GM18519 (cell line): Measurements from ENCODE around the gene LTF.

Experiments
- ATAC-seq: cut with Tn5 transposase; IDR thresholded peaks from one replicate; pipeline ENCODE4 v1.9.1; 2021; ENCODE audit warnings: mild to moderate bottlenecking, moderate library complexity; ENCODE audit not compliant: unreplicated experiment, low FRiP score

LTF gene

GRCh38 chr3:46491089-46492070 is 26.7 kb upstream of the LTF start:
- no peak for ATAC-seq

DNA sequence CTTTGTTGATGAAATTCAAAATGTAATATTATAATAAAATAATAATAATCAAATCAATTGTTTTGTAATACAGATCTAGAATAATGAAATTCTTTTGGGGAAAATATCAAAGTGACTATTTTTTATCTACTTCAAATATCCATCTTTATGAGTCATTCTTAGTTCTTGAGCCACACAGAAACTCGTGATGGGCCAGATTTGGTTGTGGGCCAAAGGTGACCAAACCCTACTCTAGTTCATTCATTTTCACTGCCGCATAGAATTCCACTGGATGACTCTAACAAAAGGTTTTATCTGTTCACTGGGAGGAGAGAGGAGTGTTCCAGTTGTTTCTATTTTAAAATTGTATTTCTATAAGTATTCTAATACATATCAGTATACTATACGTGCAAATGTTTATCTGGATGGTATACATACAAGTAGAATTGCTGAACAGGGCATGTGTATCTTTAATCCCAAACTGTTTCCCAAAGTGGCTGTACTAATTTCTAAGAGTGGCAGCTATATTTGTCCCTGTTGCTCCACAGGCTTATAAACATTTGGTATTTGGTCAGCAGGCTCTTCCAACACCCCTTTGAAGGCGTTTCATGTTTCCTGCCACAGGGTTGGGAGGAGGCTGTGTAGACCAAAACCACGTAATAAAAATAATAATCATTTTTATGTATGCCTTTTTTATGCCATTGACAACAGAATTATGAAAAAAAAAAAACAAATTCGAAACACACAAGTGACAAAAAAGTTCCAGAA is 25.8 kb upstream of the LTF start:
- ATAC-seq = no peak

DNA sequence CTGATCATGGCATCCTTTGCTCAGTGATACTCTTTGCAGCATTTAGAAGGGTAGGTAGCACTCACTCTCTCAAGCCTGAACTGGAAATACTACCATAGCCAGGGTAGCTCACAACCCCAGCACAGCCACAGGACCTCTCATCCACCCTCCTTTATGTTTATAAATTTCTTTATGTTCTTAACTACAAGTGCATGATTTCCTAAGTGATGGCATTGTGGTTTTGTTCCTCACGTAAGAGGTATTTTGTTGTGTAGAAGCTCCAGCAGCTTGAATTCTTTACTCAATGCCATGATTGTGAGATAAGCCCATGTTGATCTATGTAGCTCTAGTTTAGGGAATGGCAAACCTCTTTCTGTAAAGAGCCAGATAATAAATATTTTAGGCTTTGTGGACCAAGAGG is 25.2 kb upstream of the LTF start:
- no peak for ATAC-seq

DNA sequence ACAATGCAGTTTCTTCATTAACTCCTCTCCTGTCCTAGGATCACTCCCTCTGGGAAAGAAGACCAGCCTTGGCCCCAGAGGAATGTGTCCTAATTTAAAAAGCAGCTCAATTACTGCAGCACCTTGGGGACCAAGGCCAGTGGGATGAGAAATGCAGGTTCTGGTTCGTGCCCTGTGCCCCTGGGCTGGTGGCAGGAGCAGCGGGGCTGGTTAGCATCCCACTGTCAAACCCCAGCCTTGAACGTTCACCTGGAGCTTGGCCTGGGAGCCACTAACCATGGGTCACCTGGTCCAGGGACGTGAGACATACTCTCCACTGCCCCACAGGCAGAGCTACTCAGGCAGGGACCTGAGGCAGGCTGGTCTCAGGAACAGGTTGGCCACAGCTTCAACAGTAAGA is 24.7 kb upstream of the LTF start:
- ATAC-seq = no peak

DNA sequence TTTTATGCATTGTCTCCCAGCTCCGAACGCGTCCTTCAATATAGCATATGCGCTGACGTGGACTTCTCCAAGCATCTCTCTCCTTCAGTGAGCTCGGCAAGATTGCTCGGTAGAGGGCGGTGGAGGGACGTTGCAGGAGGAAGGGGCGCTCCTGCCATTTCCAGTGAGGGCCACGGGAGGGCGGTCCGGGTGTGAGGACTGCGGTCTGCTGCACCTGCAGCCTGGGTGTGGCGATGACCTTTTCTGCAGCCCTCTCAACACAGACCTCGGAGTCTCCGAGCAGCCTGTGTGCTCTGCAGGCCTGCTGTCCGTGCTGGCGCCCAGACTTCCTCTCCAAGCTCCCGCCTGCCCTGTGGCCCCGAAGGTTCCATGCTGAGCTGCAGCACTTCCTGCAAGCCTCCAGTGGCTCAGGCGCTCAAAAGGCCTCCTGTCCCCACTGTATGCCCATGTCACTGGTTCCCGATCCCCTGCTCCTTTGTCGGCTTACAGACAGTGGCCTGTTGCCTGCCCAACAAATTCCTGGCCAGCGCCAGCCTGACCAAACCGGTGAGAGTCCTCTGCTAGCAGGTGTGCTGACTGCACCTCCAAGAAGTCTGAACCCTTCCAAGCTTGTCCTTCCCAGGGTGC is 24.1 kb upstream of the LTF start:
- no peak for ATAC-seq

- no peak for ATAC-seq
Measured at GRCh38 chr3:46485779-46486175, 21.1 kb upstream of the LTF start.

DNA sequence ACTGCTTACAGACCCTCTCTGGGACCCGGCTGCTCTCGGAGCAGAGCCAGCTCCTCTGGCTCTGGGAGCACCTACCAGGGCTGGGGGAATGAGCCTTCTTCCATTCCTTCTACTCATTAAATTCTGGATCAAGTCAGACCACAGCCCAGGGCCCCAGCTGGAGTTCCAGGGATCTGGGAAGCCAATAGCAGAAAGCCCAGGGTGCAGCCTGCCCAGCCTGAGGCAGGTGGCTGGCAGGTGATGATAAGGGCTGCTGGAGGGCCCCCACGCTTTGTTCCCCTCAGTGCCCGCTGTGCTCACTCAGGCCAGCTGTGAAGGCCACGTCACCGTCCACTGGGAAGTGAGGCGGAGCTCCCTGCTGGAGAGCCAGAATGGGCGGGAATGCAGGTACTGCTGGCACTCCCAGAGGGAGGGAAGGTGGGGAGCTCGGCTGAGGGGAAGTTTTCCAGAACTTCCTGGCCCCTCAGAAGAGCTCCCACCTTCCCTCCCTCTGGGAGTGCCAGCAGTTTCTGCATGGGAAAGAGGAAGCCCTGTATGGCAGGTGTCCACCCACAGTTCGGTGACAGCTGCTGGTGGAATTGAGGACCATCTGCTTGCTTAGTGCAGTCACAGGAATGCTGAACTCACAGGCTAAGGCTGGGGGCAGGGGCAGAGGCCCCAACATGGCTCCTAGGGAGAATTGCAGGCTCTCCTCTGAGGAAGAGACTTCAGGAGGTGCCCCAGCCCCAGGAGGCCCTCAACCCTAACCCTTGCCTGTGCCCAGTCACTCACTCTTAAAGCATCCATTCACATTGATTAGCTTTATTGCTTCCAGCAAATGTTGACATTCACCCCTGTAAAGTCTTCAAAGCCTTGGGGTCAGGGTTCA is 20.4 kb upstream of the LTF start:
- no peak for ATAC-seq

- no peak for ATAC-seq
Measured at GRCh38 chr3:46484388-46484787, 19.7 kb upstream of the LTF start.

- ATAC-seq = no peak
Measured at GRCh38 chr3:46483825-46484224, 19.1 kb upstream of the LTF start.

- ATAC-seq = no peak
Measured at GRCh38 chr3:46482632-46483350, 18.1 kb upstream of the LTF start.

DNA sequence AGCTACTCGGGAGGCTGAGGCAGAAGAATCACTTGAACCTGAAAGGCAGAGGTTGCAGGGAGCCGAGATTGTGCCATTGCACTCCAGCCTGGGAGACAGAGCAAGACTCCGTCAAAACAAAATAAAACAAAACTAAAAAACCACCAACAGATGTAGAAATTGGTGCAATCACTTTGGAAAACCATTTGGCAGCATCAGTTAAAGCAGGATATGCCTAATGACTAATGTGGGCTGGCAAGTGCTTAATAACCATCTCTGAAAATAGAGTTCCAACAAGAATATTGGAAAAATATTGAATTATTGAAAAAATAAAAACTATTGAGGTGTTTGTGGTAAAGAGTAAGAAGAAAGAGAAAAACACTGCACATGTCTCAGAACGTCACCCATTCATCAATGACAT is 16.9 kb upstream of the LTF start:
- ATAC-seq = no peak

DNA sequence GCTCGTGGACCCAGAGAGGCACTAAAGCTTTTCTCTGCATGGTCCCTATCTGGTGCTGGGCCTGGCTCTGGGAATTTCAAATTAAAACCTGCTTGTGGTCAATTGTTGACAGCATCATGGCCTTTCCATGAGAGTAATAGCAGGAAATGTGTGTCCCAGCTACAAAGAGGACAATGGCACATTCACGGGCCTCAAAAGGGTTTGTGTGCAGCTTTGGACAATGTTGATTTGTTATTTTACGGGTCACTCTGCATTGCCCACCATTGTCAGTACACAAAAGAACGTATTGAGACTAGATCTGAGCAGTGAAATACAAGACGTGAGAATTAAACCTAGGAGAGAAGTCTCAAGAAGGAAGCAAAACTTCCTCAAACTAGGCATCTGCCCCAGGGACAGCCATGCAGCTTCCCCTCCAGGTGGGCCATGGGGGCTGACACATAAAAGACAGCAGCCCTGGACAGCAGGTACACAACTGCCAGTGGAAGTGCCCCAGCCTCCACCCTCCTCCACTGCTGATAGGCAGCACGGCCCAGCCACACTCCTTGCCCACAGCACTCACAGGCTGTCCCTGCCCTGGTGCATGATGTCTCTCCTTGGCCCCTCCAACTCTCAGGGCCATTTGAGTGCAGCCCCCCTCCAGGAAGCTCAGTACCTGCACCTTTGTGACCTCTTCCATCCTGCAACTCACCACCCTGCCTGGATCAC is 15.9 kb upstream of the LTF start:
- ATAC-seq = no peak

DNA sequence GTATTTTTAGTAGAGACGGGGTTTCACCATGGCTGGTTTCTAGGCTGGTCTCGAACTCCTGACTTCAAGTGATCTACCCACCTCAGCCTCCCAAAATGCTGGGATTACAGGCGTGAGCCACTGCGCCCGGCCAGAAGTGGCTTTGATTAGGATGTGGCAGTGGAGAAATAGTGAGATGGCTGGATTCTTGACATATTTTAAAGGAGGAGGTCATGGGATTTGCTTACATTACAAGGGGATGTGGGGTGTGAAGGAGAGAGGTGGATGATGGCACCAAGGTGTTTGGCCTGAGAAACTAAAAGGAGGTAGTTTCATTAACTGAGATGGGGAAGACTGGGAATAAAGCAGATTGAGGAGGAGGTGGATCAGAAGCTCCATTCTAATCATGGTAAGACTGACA is 15.0 kb upstream of the LTF start:
- ATAC-seq = no peak

DNA sequence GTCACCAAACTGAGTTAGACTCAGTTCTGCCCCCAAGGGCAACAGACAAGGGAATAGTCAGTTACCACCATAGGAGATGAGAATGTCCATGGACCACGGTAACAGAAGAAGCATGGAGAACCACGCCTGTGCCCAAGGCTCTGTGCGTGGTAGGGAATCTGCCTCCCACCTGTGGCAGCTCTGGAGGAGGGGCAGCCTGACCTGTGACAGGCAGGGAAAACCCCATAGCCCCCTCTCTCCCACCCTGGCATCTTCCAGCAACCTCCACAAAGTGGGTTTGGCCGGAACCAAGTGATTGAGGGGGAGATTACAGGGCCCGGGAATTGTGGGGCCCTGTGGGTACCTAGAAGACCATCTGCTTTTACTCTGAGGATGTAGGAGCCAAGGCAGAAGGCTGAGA is 14.3 kb upstream of the LTF start:
- no peak for ATAC-seq

- ATAC-seq = no peak
Measured at GRCh38 chr3:46478341-46478740, 13.6 kb upstream of the LTF start.

GRCh38 chr3:46477756-46478155 is 13.1 kb upstream of the LTF start:
- ATAC-seq = no peak

DNA sequence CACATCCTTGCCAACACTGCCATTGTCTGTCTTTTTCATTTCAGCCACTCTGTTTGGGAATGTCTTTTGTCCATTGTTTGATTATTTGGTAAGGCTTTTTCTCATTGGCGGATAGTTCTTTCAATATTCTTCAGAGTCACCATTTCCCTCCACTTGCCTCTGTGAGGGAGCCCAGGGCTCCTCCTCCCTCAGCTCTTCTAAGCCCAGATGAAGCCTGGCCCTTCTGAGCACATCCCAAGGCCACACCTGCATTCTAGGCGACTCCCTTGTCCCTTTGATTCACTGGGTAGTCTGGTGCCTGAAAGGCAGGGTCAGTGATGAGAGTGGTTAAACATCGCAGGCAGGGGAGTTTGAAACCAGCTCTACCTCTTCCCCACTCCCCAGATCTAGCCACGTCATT is 12.4 kb upstream of the LTF start:
- no peak for ATAC-seq

DNA sequence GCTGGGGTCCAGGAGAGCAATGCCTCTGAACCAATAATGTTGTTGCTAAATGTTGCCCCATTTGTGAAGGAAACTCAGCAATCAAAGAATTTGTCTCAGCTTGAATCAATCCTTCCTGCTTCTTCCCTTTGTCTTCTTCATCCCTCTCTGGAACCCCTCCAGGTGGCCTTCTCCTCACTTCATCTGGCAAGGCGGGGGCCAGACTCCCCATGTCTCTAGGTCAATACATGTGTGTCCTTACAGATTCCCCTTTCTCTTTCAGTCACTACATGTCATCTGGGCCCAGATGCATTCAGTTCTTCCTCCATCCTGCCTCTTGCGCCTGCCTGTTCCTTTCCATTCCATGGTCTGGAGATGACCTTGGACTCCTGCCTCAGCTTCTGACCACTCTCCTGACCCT is 8.0 kb upstream of the LTF start:
- ATAC-seq = no peak

GRCh38 chr3:46471371-46471914 is 6.7 kb upstream of the LTF start:
- ATAC-seq = no peak
